HCT116 (cell line): Measurements from ENCODE around the gene TMC3. TPM values are rescaled to one million over a fixed set of nuclear protein-coding genes. Genes with fewer than 3 reads are reported as not detected.

Source experiments
- ATAC-seq: fragments of 200-7000 bp; cut with Tn5 transposase; 2 replicates; pipeline ENCODE4 v1.9.1; 2020; ENCODE audit warnings: mild to moderate bottlenecking, moderate library complexity
- BruUV-seq: library from RNA; stranded (reverse); fragments of 400-500 nt; replicated peaks from 2 replicates; lab custom pipeline; 2021; lab: Mats Ljungman, UMichigan
- CTCF ChIA-PET: fragments of 300-600 bp; sonication (Branson Sonifier 250); formaldehyde crosslinking; loops from one replicate; lab custom pipeline; 2021; ENCODE audit warnings: antibody characterized with exemption; lab: Charles Lee
- POLR2A ChIA-PET: fragments of 300-600, 350-600 bp; sonication (Branson Sonifier 250); formaldehyde crosslinking; loops from one replicate; lab custom pipeline; 2021; ENCODE audit warnings: antibody characterized with exemption; lab: Charles Lee
- RAD21 ChIA-PET, 2 experiments: fragments of 300-600 bp; sonication (Branson Sonifier 250); formaldehyde crosslinking; loops; one replicate each; lab custom pipeline; 2023; ENCODE audit warnings: low total read pairs in 2 of 2; ENCODE audit not compliant: uncharacterized antibody in 2 of 2, unreplicated experiment in 2 of 2, low non-redundant PET in 1 of 2; lab: Charles Lee
- DNase-seq: peaks from one replicate; pipeline ENCODE4 v3.0.0-alpha.2; 2010; ENCODE audit warnings: low read depth, low spot score
- H2AFZ ChIP-seq: fragments of 200-600 bp; shearing (Covaris generic), sonication (generic); 2 replicates; pipeline ENCODE4 v1.6.1; 2017; ENCODE audit warnings: low read depth, mixed run types, mixed read lengths, antibody characterized with exemption, low read length; ENCODE audit not compliant: poor library complexity, severe bottlenecking
- H3K27ac ChIP-seq: 2 replicates; pipeline ENCODE4 v1.5.1; 2012; ENCODE audit warnings: low read depth, low read length
- H3K27me3 ChIP-seq: fragments of 200-600 bp; sonication (generic); 2 replicates; pipeline ENCODE4 v1.6.1; 2016; ENCODE audit warnings: mixed run types, low read length, mixed read lengths; ENCODE audit not compliant: insufficient read depth
- H3K36me3 ChIP-seq, 2 experiments: fragments of 200-500 bp in 1 of 2; fragments of 200-600 bp in 1 of 2; sonication (Bioruptor generic) in 1 of 2; sonication (generic) in 1 of 2; 2 replicates each; pipeline versions ENCODE4 v1.5.1 to v1.6.1; 2014 to 2016; ENCODE audit warnings: low read length in 2 of 2, inconsistent platforms in 1 of 2, mixed read lengths in 1 of 2, mixed run types in 1 of 2; ENCODE audit not compliant: insufficient read depth in 2 of 2, control insufficient read depth in 1 of 2
- H3K4me1 ChIP-seq, 2 experiments: fragments of 200-600 bp in 1 of 2; sonication (generic) in 1 of 2; 2 replicates each; pipeline versions ENCODE4 v1.5.1 to v1.6.1; 2012 to 2017; ENCODE audit warnings: low read length in 2 of 2, inconsistent platforms in 1 of 2, mild to moderate bottlenecking in 1 of 2, mixed read lengths in 1 of 2, mixed run types in 1 of 2, moderate library complexity in 1 of 2; ENCODE audit not compliant: insufficient read depth in 2 of 2, control insufficient read depth in 1 of 2
- H3K4me2 ChIP-seq: fragments of 200-600 bp; sonication (generic); 2 replicates; pipeline ENCODE4 v1.6.1; 2017; ENCODE audit warnings: mixed run types, low read length, mixed read lengths
- H3K4me3 ChIP-seq, 2 experiments: fragments of 200-600 bp in 1 of 2; sonication (generic) in 1 of 2; replicated peaks in 1 of 2; 2 replicates each; pipeline ENCODE4 v1.5.1; 2011 to 2016; ENCODE audit warnings: low read length in 2 of 2, control low read depth in 1 of 2, low read depth in 1 of 2, mild to moderate bottlenecking in 1 of 2, mixed read lengths in 1 of 2, mixed run types in 1 of 2
- H3K79me2 ChIP-seq: fragments of 200-600 bp; sonication (generic); 2 replicates; pipeline ENCODE4 v1.6.1; 2017; ENCODE audit warnings: mild to moderate bottlenecking, mixed run types, low read length, moderate library complexity, mixed read lengths; ENCODE audit not compliant: insufficient read depth
- H3K9ac ChIP-seq: fragments of 200-600 bp; sonication (generic); 2 replicates; pipeline ENCODE4 v1.6.1; 2016; ENCODE audit warnings: low read length, mixed read lengths
- H3K9me2 ChIP-seq: fragments of 200-600 bp; sonication (generic), shearing (Covaris generic); 2 replicates; pipeline ENCODE4 v1.6.1; 2017; ENCODE audit warnings: mixed run types, mild to moderate bottlenecking, moderate library complexity; ENCODE audit not compliant: insufficient read depth
- H3K9me3 ChIP-seq, 2 experiments: fragments of 200-500 bp in 1 of 2; fragments of 200-600 bp in 1 of 2; sonication (Bioruptor generic) in 1 of 2; sonication (generic) in 1 of 2; 2 replicates each; pipeline ENCODE4 v1.6.1; 2014 to 2017; ENCODE audit warnings: low read length in 2 of 2, mixed read lengths in 2 of 2, inconsistent platforms in 1 of 2, low read depth in 1 of 2, mild to moderate bottlenecking in 1 of 2, mixed run types in 1 of 2, moderate library complexity in 1 of 2; ENCODE audit not compliant: control insufficient read depth in 1 of 2, insufficient read depth in 1 of 2
- H4K20me1 ChIP-seq: fragments of 200-600 bp; sonication (generic), shearing (Covaris generic); 2 replicates; pipeline ENCODE4 v1.6.1; 2017; ENCODE audit warnings: mixed run types, mild to moderate bottlenecking, moderate library complexity; ENCODE audit not compliant: insufficient read depth
- CBX3 ChIP-seq: IDR thresholded peaks from 2 replicates; pipeline ENCODE4 v1.6.1; 2012; ENCODE audit warnings: low read depth
- CEBPB ChIP-seq: IDR thresholded peaks from 2 replicates; pipeline ENCODE4 v1.6.1; 2012; ENCODE audit warnings: low read depth
- CTCF ChIP-seq, 3 experiments: fragments of 200-600 bp in 1 of 3; sonication (generic) in 1 of 3; IDR thresholded peaks in 2 of 3; conservative IDR thresholded peaks in 1 of 3; 2 replicates each; pipeline ENCODE4 v1.5.1; 2012 to 2017; ENCODE audit warnings: low read depth in 2 of 3, low read length in 2 of 3, antibody characterized with exemption in 1 of 3, borderline replicate concordance in 1 of 3, control low read depth in 1 of 3, mild to moderate bottlenecking in 1 of 3, mixed read lengths in 1 of 3, mixed run types in 1 of 3, moderate library complexity in 1 of 3; ENCODE audit not compliant: insufficient read depth in 1 of 3
- ELF1 ChIP-seq: IDR thresholded peaks from 2 replicates; pipeline ENCODE4 v1.6.1; 2012; ENCODE audit warnings: low read depth, borderline replicate concordance
- FOSL1 ChIP-seq: IDR thresholded peaks from 2 replicates; pipeline ENCODE4 v1.6.1; 2012; ENCODE audit warnings: low read depth
- JUND ChIP-seq: IDR thresholded peaks from 2 replicates; pipeline ENCODE4 v1.6.1; 2012
- REST ChIP-seq: IDR thresholded peaks from 2 replicates; pipeline ENCODE4 v1.6.1; 2012; ENCODE audit warnings: low read depth
- YY1 ChIP-seq: IDR thresholded peaks from 2 replicates; pipeline ENCODE4 v1.6.1; 2011; ENCODE audit warnings: low read length, low read depth, moderate library complexity, mild to moderate bottlenecking; ENCODE audit not compliant: insufficient replicate concordance; ENCODE audit errors: extremely low read depth
- ZFX ChIP-seq: fragments of 450-650 bp; IDR thresholded peaks from 2 replicates; pipeline ENCODE4 v1.6.1; 2017
- ZNF274 ChIP-seq: fragments of 200-500 bp; sonication (Bioruptor generic); IDR thresholded peaks from 2 replicates; pipeline ENCODE4 v1.6.1; 2014; ENCODE audit warnings: mild to moderate bottlenecking, low read depth, low read length, inconsistent platforms
- intact Hi-C: fragments of 100-400 bp; cut with micrococcal nuclease; formaldehyde crosslinking; loops from 2 replicates; pipeline ENCODE4 v1.10.0; 2022
- total RNA-seq: library from RNA; stranded (reverse); gene quantifications from one replicate; pipeline ENCODE4 v1.2.1, GENCODE V29; 2021; ENCODE audit not compliant: unreplicated experiment

The TMC3 gene
- total RNA-seq, 1 experiment from 2014 or later: not detected

GRCh38 chr15:81304226-81304625, 69.8 kb downstream of the TMC3 start:
- intact Hi-C loops: no loop called here
- ATAC-seq (no peak), DNase-seq (no peak)
- RAD21 ChIA-PET: no interaction called here
- no peaks in the 10 kb centered on the region for H4K20me1 ChIP-seq
- H3K9me3 ChIP-seq: no peaks in the 10 kb centered on the region
- H3K9ac ChIP-seq: no peak overlapping the region
- no peak overlapping the region for H3K27ac ChIP-seq
- POLR2A ChIA-PET: no interaction called here
- no peaks in the 10 kb centered on the region for H3K4me1 ChIP-seq
- H3K27me3 ChIP-seq: no peaks in the 10 kb centered on the region
- CTCF ChIA-PET: no interaction called here
- TF ChIP-seq CTCF (IDR thresholded peaks at IDR 0.05 in 2 of 3, conservative IDR thresholded peaks at IDR 0.05 in 1 of 3; ENCODE audit: borderline replicate concordance in 1 of 3, insufficient read depth in 1 of 3, low read depth in 2 of 3, low read length in 2 of 3) (no peak), ZNF274 (no peak), FOSL1 (no peak), ELF1 (no peak), REST (no peak), CBX3 (no peak), ZFX (no peak), CEBPB (no peak), JUND (no peak), YY1 (no peak)
- H3K9me2 ChIP-seq: no peaks in the 10 kb centered on the region
- BruUV-seq: no TSS peak
- H3K36me3 ChIP-seq: no peaks in the 10 kb centered on the region
- H3K79me2 ChIP-seq: no peaks in the 10 kb centered on the region
- H2AFZ ChIP-seq: no peak overlapping the region
- no peak overlapping the region for H3K4me2 ChIP-seq
- H3K4me3 ChIP-seq: no peak overlapping the region
